K562 (cell line): ENCODE measurements around the gene NR0B2. TPM values are rescaled to one million over a fixed set of nuclear protein-coding genes. Genes with fewer than 3 reads are reported as not detected.
A peak's percentile ranks its signal among the peaks of the same experiment; 100 is the strongest.

Experiments used
- HDAC2 ChIP-seq: fragments of 450-650 bp; IDR thresholded peaks from 2 replicates; pipeline ENCODE4 v1.6.1; 2016; ENCODE audit warnings: mild to moderate bottlenecking
- MAZ ChIP-seq, 2 experiments: fragments of 450-650 bp in 1 of 2; sonication (generic) in 1 of 2; formaldehyde crosslinking; IDR thresholded peaks in 1 of 2; conservative IDR thresholded peaks in 1 of 2; 2 replicates each; pipeline versions ENCODE4 v1.4.0 to v1.5.0; 2020; ENCODE audit warnings: mild to moderate bottlenecking in 1 of 2, missing genetic modification reagents in 1 of 2
- MXI1 ChIP-seq: IDR thresholded peaks from 2 replicates; pipeline ENCODE4 v1.6.1; 2011; ENCODE audit warnings: low read depth, mild to moderate bottlenecking, improper control_type of control experiment, low read length
- YY1 ChIP-seq, 3 experiments: IDR thresholded peaks; 2 replicates each; pipeline ENCODE4 v1.6.1; 2011; ENCODE audit warnings: low read length in 2 of 3, mild to moderate bottlenecking in 2 of 3, moderate library complexity in 2 of 3, borderline replicate concordance in 1 of 3, control low read depth in 1 of 3, low read depth in 1 of 3; ENCODE audit not compliant: insufficient read depth in 3 of 3, insufficient replicate concordance in 2 of 3, control insufficient read depth in 1 of 3, insufficient read length in 1 of 3; ENCODE audit errors: extremely low read depth in 1 of 3
- polyA plus RNA-seq, 8 experiments: library from polyadenylated mRNA; depleted of rRNA in 4 of 8; stranded (reverse) in 5 of 8; unstranded in 3 of 8; fragments of >200 nt; fragmentation: Nextera tagmentation in 2 of 8; fragmentation: Illumina TruSeq in 1 of 8; extraction: Ambion mirVana in 2 of 8; extraction: Trizol in 1 of 8; gene quantifications; 2 replicates each; pipeline versions ENCODE4 v1.2.1 to v1.2.3, GENCODE V29; 2011 to 2014; ENCODE audit warnings: inconsistent platforms in 1 of 8, missing spikeins in 1 of 8
- total RNA-seq, 7 experiments: library from RNA; depleted of rRNA in 6 of 7; stranded (reverse); fragments of >200 nt in 6 of 7; fragmentation: Illumina TruSeq in 2 of 7; extraction: Trizol in 2 of 7; gene quantifications; 2 replicates each; pipeline versions ENCODE4 v1.2.1 to v1.2.3, GENCODE V29; 2011 to 2021; ENCODE audit warnings: low replicate concordance in 1 of 7
- TF ChIP-seq, protein P1 (sequence below): fragments of 250-450 bp; sonication (Bioruptor Pico); IDR thresholded peaks from 2 replicates; pipeline ENCODE4 v1.5.0; 2021; ENCODE audit warnings: mild to moderate bottlenecking, moderate library complexity
- TF ChIP-seq, protein P2 (sequence below), 2 experiments: fragments of 450-650 bp; formaldehyde crosslinking in 1 of 2; IDR thresholded peaks; 2 replicates each; pipeline versions ENCODE4 v1.4.0 to v1.6.1; 2014 to 2020; ENCODE audit warnings: mild to moderate bottlenecking in 2 of 2, borderline replicate concordance in 1 of 2, low read depth in 1 of 2
- TF ChIP-seq, protein P3 (sequence below): fragments of 200-800 bp; sonication (Bioruptor generic); IDR thresholded peaks from 2 replicates; pipeline ENCODE4 v1.6.1; 2016; ENCODE audit warnings: missing genetic modification characterization, missing compliant biosample characterization

Gene NR0B2
- total and polyA plus RNA-seq, 9 of the 15 experiments (the other 6 are each of a cell fraction or from before 2014, with no cell fraction given): not detected

DNA sequence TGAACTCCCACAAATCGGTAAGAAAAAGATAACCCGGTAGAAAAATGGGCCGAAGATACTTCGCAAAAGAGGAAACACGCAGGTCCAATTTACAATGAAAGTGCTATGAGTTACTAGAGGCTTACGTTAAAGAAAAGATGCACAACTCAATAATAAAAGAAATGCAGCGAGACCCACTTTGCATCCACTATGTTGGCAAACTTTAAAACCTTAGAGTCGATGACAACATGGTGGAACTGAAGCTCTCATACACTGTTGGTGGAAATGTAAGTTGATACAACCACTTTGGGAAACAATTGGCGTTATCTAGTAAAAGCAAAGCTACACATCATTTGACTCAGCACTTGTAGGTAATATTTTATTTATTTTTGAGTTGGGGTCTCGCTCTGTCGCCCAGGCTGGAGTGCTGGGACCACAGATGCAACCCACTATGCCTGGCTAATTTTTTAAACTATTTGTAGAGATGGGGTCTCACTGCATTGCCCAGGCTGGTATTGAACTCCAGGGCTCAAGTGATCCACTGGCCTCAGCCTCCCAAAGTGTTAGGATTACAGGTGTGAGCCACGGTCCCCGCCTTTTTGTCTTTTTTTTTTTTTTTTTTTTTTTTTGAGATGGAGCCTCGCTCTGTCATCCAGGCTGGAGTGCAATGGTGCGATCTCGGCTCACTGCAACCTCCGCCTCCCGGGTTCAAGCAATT is 12.8 kb downstream of the NR0B2 start (continued):
- TF ChIP-seq MAZ (CRISPR knock-in tag; conservative IDR thresholded peaks at IDR 0.05 in 1 of 2, IDR thresholded peaks at IDR 0.05 in 1 of 2) (no peak), MXI1 (no peak), HDAC2 (no peak), YY1 (IDR thresholded peaks at IDR 0.05; ENCODE audit: borderline replicate concordance in 1 of 3, control insufficient read depth in 1 of 3, extremely low read depth in 1 of 3, insufficient read depth in 3 of 3, insufficient read length in 1 of 3, insufficient replicate concordance in 2 of 3, low read depth in 1 of 3, low read length in 2 of 3) (peak in 1 of 3 experiments; percentile 43)
- TF ChIP-seq, protein P1, sequence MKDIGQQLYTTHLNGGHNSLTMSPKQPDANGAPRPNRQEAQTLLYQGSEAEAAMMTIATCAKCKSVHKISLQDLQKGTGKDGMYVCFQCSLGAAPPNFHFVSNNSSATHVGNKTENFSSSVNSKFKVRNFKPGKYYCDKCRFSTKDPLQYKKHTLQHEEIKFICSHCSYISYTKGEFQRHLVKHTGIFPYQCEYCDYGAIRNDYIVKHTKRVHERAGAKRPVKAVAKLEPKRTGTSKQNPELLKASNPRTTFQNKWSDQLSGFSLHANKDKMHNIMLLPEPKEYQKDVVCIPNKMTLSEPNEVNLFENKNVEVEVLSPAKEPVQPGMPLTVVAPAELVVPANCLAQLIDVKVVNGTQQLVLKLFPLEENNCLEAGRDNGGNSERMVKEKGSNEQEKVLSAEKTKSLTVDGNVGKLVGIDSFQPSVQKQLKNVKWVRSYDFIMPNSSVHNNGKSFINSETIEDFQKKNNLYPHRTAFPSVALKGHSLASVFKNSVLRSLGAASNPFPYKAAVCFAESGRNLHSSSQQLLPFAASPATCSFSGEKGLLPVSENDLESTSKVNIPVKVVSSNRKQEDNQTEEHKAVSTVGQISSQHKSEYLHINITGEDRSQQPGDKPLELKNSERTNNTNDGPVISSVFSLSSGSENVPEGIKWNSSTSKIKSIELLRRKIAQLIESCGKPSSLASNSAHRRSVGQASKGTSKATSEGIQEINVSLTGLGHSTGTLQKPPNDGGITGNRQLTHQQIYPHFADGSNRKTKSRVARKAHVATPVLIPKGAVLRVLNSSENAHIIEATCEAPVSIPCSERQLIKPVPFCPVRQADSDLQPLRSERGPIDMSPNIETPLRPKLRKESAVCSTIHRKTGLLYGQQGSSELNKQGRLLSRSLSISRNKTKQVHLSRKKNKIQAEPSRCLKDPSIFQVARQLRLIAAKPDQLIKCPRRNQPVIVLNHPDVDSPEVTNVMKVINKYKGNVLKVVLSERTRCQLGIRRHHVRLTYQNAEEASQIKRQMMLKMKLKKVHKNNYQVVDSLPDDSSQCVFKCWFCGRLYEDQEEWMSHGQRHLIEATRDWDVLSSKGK (CRISPR knock-in tag): 0 out of 2 replicates have a peak, but pooled peaks have one; percentile 28
- TF ChIP-seq, protein P2, sequence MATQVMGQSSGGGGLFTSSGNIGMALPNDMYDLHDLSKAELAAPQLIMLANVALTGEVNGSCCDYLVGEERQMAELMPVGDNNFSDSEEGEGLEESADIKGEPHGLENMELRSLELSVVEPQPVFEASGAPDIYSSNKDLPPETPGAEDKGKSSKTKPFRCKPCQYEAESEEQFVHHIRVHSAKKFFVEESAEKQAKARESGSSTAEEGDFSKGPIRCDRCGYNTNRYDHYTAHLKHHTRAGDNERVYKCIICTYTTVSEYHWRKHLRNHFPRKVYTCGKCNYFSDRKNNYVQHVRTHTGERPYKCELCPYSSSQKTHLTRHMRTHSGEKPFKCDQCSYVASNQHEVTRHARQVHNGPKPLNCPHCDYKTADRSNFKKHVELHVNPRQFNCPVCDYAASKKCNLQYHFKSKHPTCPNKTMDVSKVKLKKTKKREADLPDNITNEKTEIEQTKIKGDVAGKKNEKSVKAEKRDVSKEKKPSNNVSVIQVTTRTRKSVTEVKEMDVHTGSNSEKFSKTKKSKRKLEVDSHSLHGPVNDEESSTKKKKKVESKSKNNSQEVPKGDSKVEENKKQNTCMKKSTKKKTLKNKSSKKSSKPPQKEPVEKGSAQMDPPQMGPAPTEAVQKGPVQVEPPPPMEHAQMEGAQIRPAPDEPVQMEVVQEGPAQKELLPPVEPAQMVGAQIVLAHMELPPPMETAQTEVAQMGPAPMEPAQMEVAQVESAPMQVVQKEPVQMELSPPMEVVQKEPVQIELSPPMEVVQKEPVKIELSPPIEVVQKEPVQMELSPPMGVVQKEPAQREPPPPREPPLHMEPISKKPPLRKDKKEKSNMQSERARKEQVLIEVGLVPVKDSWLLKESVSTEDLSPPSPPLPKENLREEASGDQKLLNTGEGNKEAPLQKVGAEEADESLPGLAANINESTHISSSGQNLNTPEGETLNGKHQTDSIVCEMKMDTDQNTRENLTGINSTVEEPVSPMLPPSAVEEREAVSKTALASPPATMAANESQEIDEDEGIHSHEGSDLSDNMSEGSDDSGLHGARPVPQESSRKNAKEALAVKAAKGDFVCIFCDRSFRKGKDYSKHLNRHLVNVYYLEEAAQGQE (IDR thresholded peaks at IDR 0.05; ENCODE audit: borderline replicate concordance): no peak
- TF ChIP-seq, protein P2 (CRISPR knock-in tag; IDR thresholded peaks at IDR 0.05; ENCODE audit: low read depth): no peak
- TF ChIP-seq, protein P3, sequence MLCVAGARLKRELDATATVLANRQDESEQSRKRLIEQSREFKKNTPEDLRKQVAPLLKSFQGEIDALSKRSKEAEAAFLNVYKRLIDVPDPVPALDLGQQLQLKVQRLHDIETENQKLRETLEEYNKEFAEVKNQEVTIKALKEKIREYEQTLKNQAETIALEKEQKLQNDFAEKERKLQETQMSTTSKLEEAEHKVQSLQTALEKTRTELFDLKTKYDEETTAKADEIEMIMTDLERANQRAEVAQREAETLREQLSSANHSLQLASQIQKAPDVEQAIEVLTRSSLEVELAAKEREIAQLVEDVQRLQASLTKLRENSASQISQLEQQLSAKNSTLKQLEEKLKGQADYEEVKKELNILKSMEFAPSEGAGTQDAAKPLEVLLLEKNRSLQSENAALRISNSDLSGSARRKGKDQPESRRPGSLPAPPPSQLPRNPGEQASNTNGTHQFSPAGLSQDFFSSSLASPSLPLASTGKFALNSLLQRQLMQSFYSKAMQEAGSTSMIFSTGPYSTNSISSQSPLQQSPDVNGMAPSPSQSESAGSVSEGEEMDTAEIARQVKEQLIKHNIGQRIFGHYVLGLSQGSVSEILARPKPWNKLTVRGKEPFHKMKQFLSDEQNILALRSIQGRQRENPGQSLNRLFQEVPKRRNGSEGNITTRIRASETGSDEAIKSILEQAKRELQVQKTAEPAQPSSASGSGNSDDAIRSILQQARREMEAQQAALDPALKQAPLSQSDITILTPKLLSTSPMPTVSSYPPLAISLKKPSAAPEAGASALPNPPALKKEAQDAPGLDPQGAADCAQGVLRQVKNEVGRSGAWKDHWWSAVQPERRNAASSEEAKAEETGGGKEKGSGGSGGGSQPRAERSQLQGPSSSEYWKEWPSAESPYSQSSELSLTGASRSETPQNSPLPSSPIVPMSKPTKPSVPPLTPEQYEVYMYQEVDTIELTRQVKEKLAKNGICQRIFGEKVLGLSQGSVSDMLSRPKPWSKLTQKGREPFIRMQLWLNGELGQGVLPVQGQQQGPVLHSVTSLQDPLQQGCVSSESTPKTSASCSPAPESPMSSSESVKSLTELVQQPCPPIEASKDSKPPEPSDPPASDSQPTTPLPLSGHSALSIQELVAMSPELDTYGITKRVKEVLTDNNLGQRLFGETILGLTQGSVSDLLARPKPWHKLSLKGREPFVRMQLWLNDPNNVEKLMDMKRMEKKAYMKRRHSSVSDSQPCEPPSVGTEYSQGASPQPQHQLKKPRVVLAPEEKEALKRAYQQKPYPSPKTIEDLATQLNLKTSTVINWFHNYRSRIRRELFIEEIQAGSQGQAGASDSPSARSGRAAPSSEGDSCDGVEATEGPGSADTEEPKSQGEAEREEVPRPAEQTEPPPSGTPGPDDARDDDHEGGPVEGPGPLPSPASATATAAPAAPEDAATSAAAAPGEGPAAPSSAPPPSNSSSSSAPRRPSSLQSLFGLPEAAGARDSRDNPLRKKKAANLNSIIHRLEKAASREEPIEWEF (CRISPR knock-in tag): peak; percentile 55; the same call in 1 of the 2 replicates
